GM10248 (cell line): ENCODE data around the gene ARHGEF17.

ENCODE experiments used
- CTCF ChIA-PET: fragments of 300-600 bp; sonication (Branson Sonifier 250); formaldehyde crosslinking; extraction: SDS; loops from one replicate; lab custom pipeline; 2021; ENCODE audit warnings: antibody characterized with exemption; lab: Yijun Ruan, JAX
- POLR2A ChIA-PET: fragments of 350-650 bp; sonication (Branson Sonifier 250); formaldehyde crosslinking; extraction: SDS; loops from one replicate; lab custom pipeline; 2020; ENCODE audit warnings: antibody characterized with exemption; lab: Yijun Ruan, JAX
- DNase-seq: peaks from one replicate; pipeline ENCODE4 v3.0.0; 2012; ENCODE audit errors: extremely low spot score
- TF ChIP-seq, protein P1 (sequence below): IDR thresholded peaks from 2 replicates; pipeline ENCODE4 v1.5.1; 2012; ENCODE audit warnings: mild to moderate bottlenecking, low read depth; ENCODE audit errors: extremely low read depth, missing control alignments, control extremely low read depth

Gene ARHGEF17

DNA sequence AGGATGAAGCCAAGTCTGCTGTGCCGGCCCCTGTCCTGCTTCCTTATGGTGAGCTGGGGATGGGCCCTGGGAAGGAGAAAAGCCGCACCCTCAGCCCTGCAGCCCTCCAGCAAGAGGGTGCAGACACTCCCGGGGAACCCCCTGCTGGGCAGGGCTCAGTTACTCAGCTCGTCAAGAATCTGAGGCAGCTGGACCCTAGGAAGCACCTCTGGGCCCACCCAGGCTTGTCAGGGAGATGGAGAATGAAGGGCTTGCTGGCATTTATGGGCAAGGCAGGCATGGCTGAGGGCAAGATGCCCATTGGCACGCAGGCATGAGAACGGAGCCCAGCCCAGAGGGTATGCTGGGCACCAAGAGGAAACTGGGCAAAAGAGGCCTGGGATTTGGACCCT lies 81.1 kb downstream of the ARHGEF17 start:
- TF ChIP-seq, protein P1, sequence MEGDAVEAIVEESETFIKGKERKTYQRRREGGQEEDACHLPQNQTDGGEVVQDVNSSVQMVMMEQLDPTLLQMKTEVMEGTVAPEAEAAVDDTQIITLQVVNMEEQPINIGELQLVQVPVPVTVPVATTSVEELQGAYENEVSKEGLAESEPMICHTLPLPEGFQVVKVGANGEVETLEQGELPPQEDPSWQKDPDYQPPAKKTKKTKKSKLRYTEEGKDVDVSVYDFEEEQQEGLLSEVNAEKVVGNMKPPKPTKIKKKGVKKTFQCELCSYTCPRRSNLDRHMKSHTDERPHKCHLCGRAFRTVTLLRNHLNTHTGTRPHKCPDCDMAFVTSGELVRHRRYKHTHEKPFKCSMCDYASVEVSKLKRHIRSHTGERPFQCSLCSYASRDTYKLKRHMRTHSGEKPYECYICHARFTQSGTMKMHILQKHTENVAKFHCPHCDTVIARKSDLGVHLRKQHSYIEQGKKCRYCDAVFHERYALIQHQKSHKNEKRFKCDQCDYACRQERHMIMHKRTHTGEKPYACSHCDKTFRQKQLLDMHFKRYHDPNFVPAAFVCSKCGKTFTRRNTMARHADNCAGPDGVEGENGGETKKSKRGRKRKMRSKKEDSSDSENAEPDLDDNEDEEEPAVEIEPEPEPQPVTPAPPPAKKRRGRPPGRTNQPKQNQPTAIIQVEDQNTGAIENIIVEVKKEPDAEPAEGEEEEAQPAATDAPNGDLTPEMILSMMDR, result no peak
- CTCF ChIA-PET, result interaction anchor here (1.2 to 4.3 kb wide), 7 partner anchors 10 to 272 kb away, joined by 3 to 26 read pairs (median 5); no protein-coding TSS in a partner anchor

DNA sequence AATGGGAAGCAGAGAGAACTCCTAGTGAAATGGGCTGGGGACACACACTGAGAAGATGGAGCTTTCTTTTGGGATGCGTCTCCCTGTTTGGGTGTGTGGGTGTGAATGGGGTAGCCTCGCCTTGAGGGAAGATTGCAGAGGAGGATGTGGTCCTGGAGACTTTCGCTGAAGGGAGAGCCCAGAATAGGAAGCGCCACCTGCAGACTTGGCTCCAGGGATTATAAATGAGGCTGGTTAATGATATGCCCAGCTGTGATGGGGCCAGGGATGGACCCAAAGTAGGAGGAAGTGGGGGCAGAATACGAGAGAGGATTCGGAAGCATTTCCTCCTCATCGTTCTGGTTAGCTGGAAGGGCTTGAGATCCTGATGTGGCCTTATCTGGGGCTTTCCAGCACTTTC lies 81.8 kb downstream of the ARHGEF17 start:
- POLR2A ChIA-PET, result interaction anchor here (0.5 to 1.3 kb wide), 2 partner anchors 13 to 19 kb away, joined by 4 to 6 read pairs; no protein-coding TSS in a partner anchor
- CTCF ChIA-PET, result interaction anchor here (1.3 to 4.3 kb wide), 5 partner anchors 10 to 271 kb away, joined by 3 to 26 read pairs (median 8); no protein-coding TSS in a partner anchor
- no peak for DNase-seq
- TF ChIP-seq, protein P1, result no peak

More for the DNA sequence above, 81.1 kb downstream of the ARHGEF17 start:
- no peak for DNase-seq
- POLR2A ChIA-PET, result interaction anchor here (1.3 kb wide), 1 partner anchor 12 kb away, joined by 6 read pairs; no protein-coding TSS in a partner anchor

DNA sequence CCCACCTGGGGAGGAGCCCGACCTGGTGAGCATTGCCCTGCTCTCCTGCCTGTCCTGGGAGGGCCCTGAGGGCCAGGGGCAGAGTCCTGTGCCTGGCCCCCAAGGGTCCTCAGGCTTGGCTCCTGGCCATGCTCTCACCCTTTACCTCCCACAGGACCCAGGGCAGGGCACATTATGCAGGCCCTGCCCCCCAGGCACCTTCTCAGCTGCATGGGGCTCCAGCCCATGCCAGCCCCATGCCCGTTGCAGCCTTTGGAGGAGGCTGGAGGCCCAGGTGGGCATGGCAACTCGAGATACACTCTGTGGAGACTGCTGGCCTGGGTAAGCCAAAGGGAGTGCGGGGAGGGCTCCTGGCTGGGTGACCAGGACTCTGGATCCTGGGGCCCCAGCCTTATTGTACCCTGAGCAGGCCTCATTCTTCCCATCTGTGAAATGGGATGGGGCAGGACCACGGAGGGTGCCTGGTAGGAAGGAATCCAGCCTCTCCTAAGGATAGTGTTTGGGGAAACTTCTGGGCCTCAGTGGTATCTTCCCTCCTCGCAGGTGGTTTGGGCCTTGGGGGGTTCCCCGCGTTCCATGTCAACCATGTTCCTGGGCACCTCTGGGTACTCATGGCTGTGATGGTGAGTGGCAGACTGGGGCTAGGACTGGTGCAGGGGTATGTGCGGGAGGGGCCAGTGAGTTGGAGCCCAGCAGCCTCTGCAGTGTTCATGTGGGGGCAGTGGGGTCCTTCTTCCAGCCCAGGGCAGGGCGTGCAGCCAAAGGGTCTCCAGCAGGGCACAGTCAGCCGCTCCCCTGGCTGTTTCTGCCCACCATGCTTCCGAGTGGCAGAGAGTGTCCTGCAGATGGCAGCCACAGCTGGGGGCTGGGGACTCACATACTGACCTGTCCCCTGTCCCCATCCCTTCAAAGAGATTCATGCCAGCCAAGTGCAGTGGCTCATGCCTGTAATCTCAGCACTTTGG lies 82.8 kb downstream of the ARHGEF17 start:
- no peak for DNase-seq
- ChIA-PET POLR2A (no interaction called here), CTCF (interaction anchor here (1.9 to 4.3 kb wide), 4 partner anchors 9 to 85 kb away, joined by 8 to 26 read pairs (median 8); no protein-coding TSS in a partner anchor)
- TF ChIP-seq, protein P1, result no peak

DNA sequence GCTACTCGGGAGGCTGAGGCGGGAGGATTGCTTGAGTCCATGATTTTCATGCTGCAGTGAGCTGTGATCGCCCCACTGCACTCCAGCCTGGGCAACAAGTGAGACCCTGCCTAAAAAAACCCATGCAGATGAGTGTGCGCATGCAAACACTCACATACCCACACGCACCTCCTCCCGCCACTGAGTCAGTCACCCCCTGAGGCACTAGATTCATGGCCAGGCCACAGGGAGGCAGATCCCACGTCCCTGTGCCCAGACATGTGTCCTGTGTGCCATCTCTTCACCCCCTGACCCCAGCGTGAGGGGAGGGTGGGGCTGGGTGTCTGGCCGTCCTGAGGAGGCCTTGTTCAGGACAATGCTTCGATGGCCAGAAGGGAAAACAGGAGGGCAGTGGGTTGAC lies 83.6 kb downstream of the ARHGEF17 start:
- CTCF ChIA-PET, result interaction anchor here (2.3 to 4.3 kb wide), 5 partner anchors 40 to 90 kb away, joined by 8 to 106 read pairs (median 15); partner anchors contain the start of gene ARHGEF17
- TF ChIP-seq, protein P1, result no peak
- no peak for DNase-seq
- POLR2A ChIA-PET, result no interaction called here

DNA sequence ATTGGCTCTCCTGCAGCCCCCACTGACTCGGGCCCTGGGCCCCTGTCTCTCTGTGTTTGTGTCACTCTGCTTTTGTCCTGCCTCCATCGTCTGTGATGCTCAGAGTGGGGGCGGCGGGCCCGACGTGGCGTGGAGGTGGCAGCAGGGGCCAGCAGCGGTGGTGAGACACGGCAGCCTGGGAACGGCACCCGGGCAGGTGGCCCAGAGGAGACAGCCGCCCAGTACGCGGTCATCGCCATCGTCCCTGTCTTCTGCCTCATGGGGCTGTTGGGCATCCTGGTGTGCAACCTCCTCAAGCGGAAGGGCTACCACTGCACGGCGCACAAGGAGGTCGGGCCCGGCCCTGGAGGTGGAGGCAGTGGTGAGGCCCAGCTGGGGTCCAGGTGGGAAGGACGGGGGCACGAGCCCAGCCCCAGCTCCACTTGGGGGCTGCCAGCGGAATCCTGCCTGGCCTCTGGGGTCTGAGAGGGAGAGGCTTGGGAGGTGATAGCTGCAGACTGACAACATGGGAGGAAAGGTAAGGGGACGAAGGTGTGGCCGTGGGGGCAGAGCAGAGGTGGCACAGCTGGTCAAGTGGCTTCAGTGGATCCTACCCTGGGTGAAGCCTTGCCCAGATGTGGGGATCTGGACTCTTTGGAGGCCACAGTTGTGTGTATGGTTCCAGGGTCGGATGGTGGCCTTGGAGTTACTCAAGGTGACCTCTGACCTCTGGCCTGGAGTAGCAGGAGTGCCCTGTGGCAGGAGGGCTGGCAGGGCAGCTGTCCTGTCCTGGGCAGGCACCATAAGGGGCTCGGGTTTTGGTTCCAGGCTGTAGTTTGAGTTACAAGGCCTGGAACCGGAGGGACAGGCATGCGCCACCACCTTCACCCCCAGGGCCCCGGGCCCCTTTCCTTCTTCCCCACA lies 84.3 kb downstream of the ARHGEF17 start:
- DNase-seq, result no peak
- ChIA-PET POLR2A (no interaction called here), CTCF (interaction anchor here (0.9 to 2.9 kb wide), 26 partner anchors 8 to 270 kb away, joined by 3 to 106 read pairs (median 6); partner anchors contain the start of genes ARHGEF17 and RELT)
- TF ChIP-seq, protein P1, result no peak

DNA sequence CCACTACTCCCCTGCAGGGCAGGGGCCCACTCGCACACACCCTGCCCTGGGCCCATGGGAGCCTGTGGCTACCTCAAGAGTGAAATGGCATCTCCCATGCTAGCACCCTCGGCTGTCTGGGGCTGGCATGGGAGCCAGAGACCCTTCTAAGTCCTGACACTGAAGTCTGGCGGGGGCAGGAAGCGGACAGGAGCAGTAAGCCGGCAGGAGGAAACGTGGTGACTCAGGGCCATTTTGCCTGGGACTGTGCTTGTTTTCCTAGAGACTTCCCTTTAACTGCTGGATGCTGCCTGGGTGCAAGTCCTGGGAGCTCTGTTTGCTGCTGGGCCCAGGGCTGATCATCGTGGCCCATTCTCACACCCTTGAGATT lies 84.9 kb downstream of the ARHGEF17 start:
- no peak for DNase-seq
- POLR2A ChIA-PET, result interaction anchor here (0.5 to 1.0 kb wide), 3 partner anchors 15 to 42 kb away, joined by 3 to 4 read pairs (median 4); no protein-coding TSS in a partner anchor
- TF ChIP-seq, protein P1, result no peak
- CTCF ChIA-PET, result interaction anchor here (0.9 to 2.9 kb wide), 29 partner anchors 9 to 668 kb away, joined by 3 to 106 read pairs (median 5); partner anchors contain the start of genes ARHGEF17 and RELT
